Ascending aorta (tissue), 2 donors: Measurements from ENCODE around the gene ADAP1. TPM values are rescaled to one million over a fixed set of nuclear protein-coding genes. Genes with fewer than 3 reads are reported as not detected.

Source experiments
- DNase-seq, 2 donors: peaks; one replicate each; pipeline ENCODE4 v3.0.0-alpha.2; 2019; ENCODE audit warnings: low spot score in 2 of 2
- H3K27ac ChIP-seq, 2 donors: fragments of 200-600 bp; sonication (generic); one replicate each; pipeline ENCODE4 v1.5.1; 2016 to 2017; ENCODE audit warnings: mild to moderate bottlenecking in 1 of 2
- H3K27me3 ChIP-seq: fragments of 200-600 bp; sonication (generic); one replicate; pipeline ENCODE4 v1.5.1; 2017
- H3K36me3 ChIP-seq, 2 donors: fragments of 200-600 bp; sonication (generic); one replicate each; pipeline ENCODE4 v1.5.1; 2016
- H3K4me1 ChIP-seq, 2 donors: fragments of 200-600 bp; sonication (generic); one replicate each; pipeline ENCODE4 v1.5.1; 2016 to 2017; ENCODE audit warnings: mild to moderate bottlenecking in 1 of 2
- H3K4me3 ChIP-seq, 2 donors: fragments of 200-600 bp; sonication (generic); one replicate each; pipeline ENCODE4 v1.5.1; 2016 to 2017; ENCODE audit warnings: mild to moderate bottlenecking in 1 of 2
- H3K9me3 ChIP-seq, 2 donors: fragments of 200-600 bp; sonication (generic); one replicate each; pipeline ENCODE4 v1.5.1; 2016
- intact Hi-C: fragments of 100-400 bp; cut with DNase I; formaldehyde crosslinking; loops from one replicate; pipeline ENCODE4 v1.15.1; 2023
- total RNA-seq: library from RNA; depleted of rRNA; stranded (reverse); fragments of >200 nt; gene quantifications from one replicate; pipeline ENCODE4 v1.1.0, GENCODE V29; 2016
- TF ChIP-seq, protein P1 (sequence below), 3 experiments: fragments of 200-600 bp in 2 of 3; fragments of 450-650 bp in 1 of 3; sonication (generic) in 2 of 3; IDR thresholded peaks; one replicate each; pipeline ENCODE4 v1.5.1; 2016 to 2019; ENCODE audit warnings: antibody characterized with exemption in 3 of 3, mild to moderate bottlenecking in 1 of 3, moderate library complexity in 1 of 3

Gene ADAP1
- total RNA-seq, 1 donor from 2014 or later = 44.5 TPM

DNA sequence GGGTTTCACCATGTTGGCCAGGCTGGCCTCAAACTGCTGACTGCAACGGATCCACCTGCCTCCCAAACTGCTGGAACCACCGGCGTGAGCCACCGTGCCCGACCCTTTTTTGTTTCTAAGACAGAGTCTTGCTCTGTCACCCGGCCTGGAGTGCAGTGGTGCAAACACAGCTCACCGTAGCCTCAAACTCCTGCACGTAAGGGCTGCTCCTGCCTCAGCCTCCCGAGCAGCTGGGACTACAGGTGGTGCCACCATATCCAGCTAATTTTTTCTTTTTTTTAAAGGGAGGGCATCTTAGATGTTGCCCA, 36.4 kb downstream of the ADAP1 start:
- TF ChIP-seq, protein P1, sequence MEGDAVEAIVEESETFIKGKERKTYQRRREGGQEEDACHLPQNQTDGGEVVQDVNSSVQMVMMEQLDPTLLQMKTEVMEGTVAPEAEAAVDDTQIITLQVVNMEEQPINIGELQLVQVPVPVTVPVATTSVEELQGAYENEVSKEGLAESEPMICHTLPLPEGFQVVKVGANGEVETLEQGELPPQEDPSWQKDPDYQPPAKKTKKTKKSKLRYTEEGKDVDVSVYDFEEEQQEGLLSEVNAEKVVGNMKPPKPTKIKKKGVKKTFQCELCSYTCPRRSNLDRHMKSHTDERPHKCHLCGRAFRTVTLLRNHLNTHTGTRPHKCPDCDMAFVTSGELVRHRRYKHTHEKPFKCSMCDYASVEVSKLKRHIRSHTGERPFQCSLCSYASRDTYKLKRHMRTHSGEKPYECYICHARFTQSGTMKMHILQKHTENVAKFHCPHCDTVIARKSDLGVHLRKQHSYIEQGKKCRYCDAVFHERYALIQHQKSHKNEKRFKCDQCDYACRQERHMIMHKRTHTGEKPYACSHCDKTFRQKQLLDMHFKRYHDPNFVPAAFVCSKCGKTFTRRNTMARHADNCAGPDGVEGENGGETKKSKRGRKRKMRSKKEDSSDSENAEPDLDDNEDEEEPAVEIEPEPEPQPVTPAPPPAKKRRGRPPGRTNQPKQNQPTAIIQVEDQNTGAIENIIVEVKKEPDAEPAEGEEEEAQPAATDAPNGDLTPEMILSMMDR (IDR thresholded peaks at IDR 0.05) = no peak
- Histone ChIP-seq H3K4me1 (no peaks in the 10 kb centered on the region), H3K4me3 (no peak overlapping the region), H3K36me3 (peaks cover 0 to 2% of the 10 kb centered on the region in 2 donors), H3K27ac (no peak overlapping the region), H3K27me3 (no peaks in the 10 kb centered on the region), H3K9me3 (no peaks in the 10 kb centered on the region)
- peak in 1 of 2 donors; percentile 52 for DNase-seq
- intact Hi-C loops = no loop called here

DNA sequence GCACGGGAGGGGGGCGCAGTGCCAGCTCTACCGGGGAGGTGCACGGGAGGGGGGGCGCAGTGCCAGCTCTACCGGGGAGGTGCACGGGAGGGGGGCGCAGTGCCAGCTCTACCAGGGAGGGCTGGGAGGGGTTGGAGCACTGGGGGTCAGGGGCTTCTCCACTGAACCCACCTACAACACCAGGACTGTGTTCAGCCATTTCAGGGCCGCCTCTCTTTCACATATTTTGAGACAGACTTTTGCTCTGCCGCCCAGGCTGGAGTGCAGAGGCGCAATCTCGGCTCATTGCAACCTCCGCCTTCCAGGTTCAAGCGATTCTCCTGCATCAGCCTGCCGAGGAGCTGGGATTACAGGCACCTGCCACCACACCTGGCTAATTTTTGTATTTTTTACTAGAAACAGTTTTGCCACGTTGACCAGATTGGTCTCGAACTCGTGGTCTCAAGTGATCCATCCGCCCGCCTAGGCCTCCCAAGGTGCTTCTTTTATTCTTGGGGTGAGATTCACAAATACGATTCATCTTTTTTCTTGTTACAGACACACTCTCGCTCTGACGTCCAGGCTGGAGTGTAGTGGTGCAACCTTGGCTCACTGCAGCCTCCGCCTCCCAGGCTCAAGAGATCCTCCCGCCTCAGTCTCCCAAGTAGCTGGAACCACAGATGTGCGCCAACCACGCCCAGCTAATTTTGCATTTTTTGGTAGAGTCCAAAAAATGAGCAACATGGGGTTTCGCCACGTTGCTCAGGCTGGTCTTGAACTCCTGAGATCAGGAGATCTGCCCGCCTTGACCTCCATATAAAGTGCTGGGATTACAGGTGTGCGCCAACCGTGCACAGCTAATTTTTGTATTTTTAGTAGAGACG, 37.0 kb downstream of the ADAP1 start:
- Histone ChIP-seq H3K27me3 (no peaks in the 10 kb centered on the region), H3K9me3 (no peaks in the 10 kb centered on the region), H3K4me1 (no peaks in the 10 kb centered on the region), H3K4me3 (no peak overlapping the region), H3K36me3 (peaks cover 0 to 2% of the 10 kb centered on the region in 2 donors), H3K27ac (no peak overlapping the region)
- intact Hi-C loops = no loop called here
- TF ChIP-seq, protein P1 (IDR thresholded peaks at IDR 0.05) = no peak
- DNase-seq = peak in 1 of 2 donors; percentile 52

DNA sequence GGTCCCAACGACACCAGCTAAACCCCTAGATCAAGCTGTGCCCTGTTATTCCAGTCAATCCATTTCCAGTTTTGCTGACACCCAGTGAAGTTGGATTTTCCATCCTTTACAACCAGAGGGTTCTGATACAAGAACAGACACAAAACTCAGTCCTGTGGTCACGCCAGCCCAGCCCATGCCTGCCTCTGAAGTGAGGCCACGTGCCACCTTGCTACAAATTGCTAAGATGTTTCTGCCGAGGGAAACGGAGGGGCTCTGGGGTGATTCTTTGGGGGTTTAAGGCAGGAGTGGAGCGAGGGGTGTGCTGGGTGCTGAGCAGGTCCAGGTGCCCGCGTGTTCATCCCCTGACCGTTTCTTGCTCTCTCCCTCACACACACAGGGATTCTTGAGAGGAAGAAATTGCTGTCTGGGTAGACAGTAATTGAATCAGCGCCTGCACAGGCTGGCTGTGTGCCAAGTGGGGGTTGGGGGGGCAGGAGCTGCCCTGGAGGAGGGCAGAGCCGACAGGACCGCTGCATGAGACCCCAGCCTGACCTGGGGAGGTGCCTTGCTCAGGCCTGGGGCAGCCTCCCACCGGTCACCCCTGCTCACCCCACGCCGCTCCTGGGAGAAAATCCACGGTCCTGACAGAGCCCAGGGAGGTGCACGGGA, 38.1 kb downstream of the ADAP1 start:
- peak in 1 of 2 donors; percentile 44 for DNase-seq
- intact Hi-C loops = no loop called here
- H3K4me1 ChIP-seq = no peaks in the 10 kb centered on the region
- H3K4me3 ChIP-seq = no peak overlapping the region
- no peak overlapping the region for H3K27ac ChIP-seq
- TF ChIP-seq, protein P1 (IDR thresholded peaks at IDR 0.05) = no peak
- H3K9me3 ChIP-seq = no peaks in the 10 kb centered on the region
- no peaks in the 10 kb centered on the region for H3K27me3 ChIP-seq
- peaks cover 0 to 2% of the 10 kb centered on the region in 2 donors for H3K36me3 ChIP-seq

DNA sequence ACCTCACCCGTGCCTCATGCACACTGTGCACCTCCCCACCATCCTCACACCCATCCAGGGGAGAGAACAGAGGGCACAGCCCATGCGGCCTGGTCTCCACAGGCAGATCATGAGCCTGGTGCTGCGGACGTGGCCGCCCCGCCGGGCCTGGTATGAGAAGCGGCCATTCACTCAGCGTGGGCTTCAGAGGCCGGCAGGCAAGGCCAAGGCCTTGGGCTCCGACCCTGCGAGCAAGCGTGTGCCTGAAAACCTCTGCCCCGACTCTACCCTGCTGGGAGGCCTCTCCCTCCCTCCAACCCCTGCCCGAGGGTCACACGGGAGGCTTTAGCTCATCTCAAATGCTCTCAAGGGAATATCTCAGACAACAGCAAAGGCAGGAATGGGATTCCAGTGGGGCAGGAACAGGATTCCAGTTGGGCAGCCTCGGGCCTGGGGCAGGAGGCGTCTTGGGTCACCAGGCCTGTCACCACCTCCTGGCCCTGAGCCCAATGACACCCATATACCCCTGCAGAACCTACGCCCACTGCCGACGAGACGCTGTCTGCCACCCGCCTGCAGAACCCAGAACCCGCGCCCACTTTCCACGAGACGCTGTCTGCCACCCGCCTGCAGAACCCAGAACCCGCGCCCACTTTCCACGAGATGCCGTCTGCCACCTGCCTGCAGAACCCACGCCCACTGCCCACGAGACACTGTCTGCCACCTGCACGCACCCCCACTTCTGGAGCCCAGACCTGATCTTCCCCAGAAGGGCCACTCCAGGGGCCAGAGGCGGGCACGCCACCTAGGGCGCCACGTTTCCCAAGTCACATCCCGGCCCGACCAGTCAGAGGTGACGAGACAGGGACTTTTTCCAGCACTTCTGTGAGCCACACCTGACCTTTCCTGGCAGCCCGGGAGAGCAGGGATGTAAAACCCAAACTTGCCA, 38.9 kb downstream of the ADAP1 start:
- no peak for DNase-seq
- Histone ChIP-seq H3K4me1 (no peaks in the 10 kb centered on the region), H3K27ac (no peak overlapping the region), H3K4me3 (no peak overlapping the region), H3K27me3 (no peaks in the 10 kb centered on the region), H3K9me3 (no peaks in the 10 kb centered on the region), H3K36me3 (peaks cover 0 to 2% of the 10 kb centered on the region in 2 donors)
- intact Hi-C loops = no loop called here
- TF ChIP-seq, protein P1 (IDR thresholded peaks at IDR 0.05) = no peak

DNA sequence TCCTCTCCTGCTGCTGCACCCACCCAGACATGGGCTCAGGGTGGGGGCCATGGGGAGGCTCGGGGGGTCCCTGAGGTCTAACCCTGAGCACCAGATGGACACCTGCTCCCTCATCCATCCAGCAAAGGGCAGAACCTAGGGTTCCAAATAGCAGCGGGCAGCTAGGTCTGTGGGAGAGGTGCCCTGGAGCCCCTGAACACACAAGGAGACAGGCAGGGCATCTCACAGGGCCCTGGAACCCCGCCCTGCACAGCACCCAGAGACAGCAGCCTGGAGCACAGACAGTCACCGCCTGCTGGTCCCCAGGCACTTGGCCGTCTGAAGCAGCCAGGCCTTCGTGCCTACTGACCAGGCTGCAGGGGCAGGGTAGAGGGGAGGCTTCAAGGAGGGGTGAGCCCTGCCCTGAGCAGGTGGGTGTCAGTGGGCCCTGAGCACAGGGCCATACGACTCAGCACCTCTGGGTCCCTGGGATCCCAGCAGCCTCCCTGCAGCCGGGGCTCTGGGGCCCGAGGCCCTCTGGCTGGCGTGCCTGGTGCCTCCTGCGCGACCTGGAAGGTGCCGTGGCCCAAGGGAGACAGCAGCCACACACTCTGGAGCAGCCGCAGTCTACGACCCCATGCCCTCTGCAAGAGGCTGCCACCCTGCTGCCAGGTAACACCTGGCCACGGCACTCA, 39.8 kb downstream of the ADAP1 start:
- Histone ChIP-seq H3K36me3 (peaks cover 0 to 2% of the 10 kb centered on the region in 2 donors), H3K4me3 (no peak overlapping the region), H3K27me3 (no peaks in the 10 kb centered on the region), H3K9me3 (no peaks in the 10 kb centered on the region), H3K27ac (no peak overlapping the region), H3K4me1 (peaks cover 0 to under 1% of the 10 kb centered on the region in 2 donors)
- intact Hi-C loops = no loop called here
- DNase-seq = no peak
- TF ChIP-seq, protein P1 (IDR thresholded peaks at IDR 0.05) = no peak
